Smooth muscle cell (in vitro differentiated cells): ENCODE measurements around the gene PRKN. TPM values are rescaled to one million over a fixed set of nuclear protein-coding genes. Genes with fewer than 3 reads are reported as not detected.
A peak's percentile ranks its signal among the peaks of the same experiment; 100 is the strongest.

Experiments
- DNase-seq: peaks from one replicate; lab custom pipeline; 2025; ENCODE audit not compliant: unreplicated experiment; lab: John Stamatoyannopoulos, UW
- H2AFZ ChIP-seq: fragments of 200-600 bp; sonication (generic); 2 replicates; pipeline ENCODE4 v1.6.0; 2016; ENCODE audit warnings: antibody characterized with exemption, low read depth, mild to moderate bottlenecking
- H3F3A ChIP-seq: fragments of 200-600 bp; sonication (generic); 2 replicates; pipeline ENCODE4 v1.6.0; 2017; ENCODE audit warnings: antibody characterized with exemption, low read depth
- H3K27ac ChIP-seq: fragments of 200-600 bp; sonication (generic); 2 replicates; pipeline ENCODE4 v1.5.1; 2016; ENCODE audit warnings: low read depth, mild to moderate bottlenecking
- H3K27me3 ChIP-seq: fragments of 200-600 bp; sonication (generic); 2 replicates; pipeline ENCODE4 v1.6.1; 2016; ENCODE audit warnings: low read depth, mild to moderate bottlenecking
- H3K36me3 ChIP-seq: fragments of 200-600 bp; sonication (generic); 2 replicates; pipeline ENCODE4 v1.5.1; 2016; ENCODE audit warnings: low read depth
- H3K4me1 ChIP-seq: fragments of 200-600 bp; sonication (generic); 2 replicates; pipeline ENCODE4 v1.5.1; 2016; ENCODE audit warnings: low read depth
- H3K4me2 ChIP-seq: fragments of 200-600 bp; sonication (generic); 2 replicates; pipeline ENCODE4 v1.6.0; 2016; ENCODE audit warnings: mild to moderate bottlenecking
- H3K4me3 ChIP-seq: fragments of 200-600 bp; sonication (generic); 2 replicates; pipeline ENCODE4 v1.5.1; 2016; ENCODE audit warnings: mild to moderate bottlenecking
- H3K79me2 ChIP-seq: fragments of 200-600 bp; sonication (generic); 2 replicates; pipeline ENCODE4 v1.6.0; 2016; ENCODE audit warnings: low read depth, mild to moderate bottlenecking
- H3K9ac ChIP-seq: fragments of 200-600 bp; sonication (generic); 2 replicates; pipeline ENCODE4 v1.6.0; 2016; ENCODE audit warnings: low read depth
- H3K9me3 ChIP-seq: fragments of 200-600 bp; sonication (generic); replicated peaks from 2 replicates; pipeline ENCODE4 v1.5.1; 2016; ENCODE audit warnings: low read depth
- H4K20me1 ChIP-seq: fragments of 200-600 bp; sonication (generic); 2 replicates; pipeline ENCODE4 v1.6.0; 2016; ENCODE audit warnings: low read depth
- WGBS: methylation state at CpG from one replicate; pipeline ENCODE4 v1.1.7; 2016; ENCODE audit warnings: low lambda C conversion rate; 5-methylcytosine and 5-hydroxymethylcytosine counted together
- polyA plus RNA-seq: library from polyadenylated mRNA; unstranded; fragments of >200 nt; fragmentation: Nextera tagmentation; extraction: Ambion mirVana; gene quantifications from 2 replicates; pipeline ENCODE4 v1.2.1, GENCODE V29; 2016
- total RNA-seq: library from RNA; depleted of rRNA; stranded (reverse); fragments of >200 nt; gene quantifications from 2 replicates; pipeline ENCODE4 v1.2.3, GENCODE V29; 2014
- TF ChIP-seq, protein P1 (sequence below): fragments of 200-600 bp; sonication (generic); IDR thresholded peaks from 2 replicates; pipeline ENCODE4 v1.5.1; 2017; ENCODE audit warnings: borderline replicate concordance, mild to moderate bottlenecking, antibody characterized with exemption; ENCODE audit not compliant: insufficient read depth, poor library complexity, severe bottlenecking

Gene PRKN
- total and polyA plus RNA-seq, 2 experiments from 2014 or later = 0.81 to 5.1 TPM

DNA sequence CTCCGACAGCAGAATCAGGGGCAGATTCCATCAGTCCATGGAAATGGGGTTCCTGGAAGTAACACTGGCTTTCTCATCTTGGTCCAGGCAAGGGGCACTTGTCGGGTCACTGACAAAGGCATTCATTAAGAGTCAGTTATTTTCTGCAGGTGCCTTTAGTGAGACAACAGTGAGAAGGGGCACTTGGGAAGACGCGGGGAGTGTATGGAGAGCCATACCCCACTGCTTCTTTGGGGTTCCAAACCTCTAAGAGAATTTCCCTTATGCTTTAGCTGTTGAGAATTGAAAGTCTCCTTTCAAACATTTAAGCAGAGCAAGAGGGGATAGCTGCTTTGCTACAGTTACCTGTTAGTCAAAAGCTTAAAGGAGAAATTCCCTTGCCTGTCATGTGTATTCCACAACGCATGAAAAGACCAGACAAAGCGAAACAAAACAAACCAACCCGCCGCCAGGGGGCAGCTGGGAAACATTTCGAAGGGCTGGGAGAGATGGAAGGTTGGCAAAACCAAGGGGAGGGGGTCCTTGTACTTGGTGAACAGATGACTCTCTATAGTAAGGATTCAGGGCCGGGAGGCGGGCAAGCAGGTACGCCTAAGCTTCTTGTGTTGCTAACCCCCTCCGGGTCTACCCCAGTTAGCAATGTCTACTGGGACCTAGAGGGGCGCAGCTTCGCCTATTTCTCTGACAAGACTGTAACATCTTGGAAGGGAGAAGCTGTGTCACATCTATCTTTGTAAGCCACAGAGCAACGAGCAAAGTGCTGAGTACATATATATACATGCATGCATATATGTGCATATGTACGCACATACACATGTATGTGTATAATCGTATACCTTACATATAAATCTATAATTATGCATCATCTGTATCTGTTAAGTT, 978.8 kb downstream of the PRKN start:
- Histone ChIP-seq H2AFZ (no peak overlapping the region), H3K4me2 (peak overlapping the region; percentile 42), H3K4me1 (no peaks in the 10 kb centered on the region), H3K27me3 (no peaks in the 10 kb centered on the region), H4K20me1 (no peaks in the 10 kb centered on the region), H3K4me3 (no peak overlapping the region), H3K9ac (no peak overlapping the region), H3K79me2 (no peaks in the 10 kb centered on the region), H3K36me3 (no peaks in the 10 kb centered on the region), H3K27ac (no peak overlapping the region), H3K9me3 (no peaks in the 10 kb centered on the region), H3F3A (no peaks in the 10 kb centered on the region)
- WGBS = 51% methylated on average over 18 of the region's 18 CpGs
- TF ChIP-seq, protein P1, sequence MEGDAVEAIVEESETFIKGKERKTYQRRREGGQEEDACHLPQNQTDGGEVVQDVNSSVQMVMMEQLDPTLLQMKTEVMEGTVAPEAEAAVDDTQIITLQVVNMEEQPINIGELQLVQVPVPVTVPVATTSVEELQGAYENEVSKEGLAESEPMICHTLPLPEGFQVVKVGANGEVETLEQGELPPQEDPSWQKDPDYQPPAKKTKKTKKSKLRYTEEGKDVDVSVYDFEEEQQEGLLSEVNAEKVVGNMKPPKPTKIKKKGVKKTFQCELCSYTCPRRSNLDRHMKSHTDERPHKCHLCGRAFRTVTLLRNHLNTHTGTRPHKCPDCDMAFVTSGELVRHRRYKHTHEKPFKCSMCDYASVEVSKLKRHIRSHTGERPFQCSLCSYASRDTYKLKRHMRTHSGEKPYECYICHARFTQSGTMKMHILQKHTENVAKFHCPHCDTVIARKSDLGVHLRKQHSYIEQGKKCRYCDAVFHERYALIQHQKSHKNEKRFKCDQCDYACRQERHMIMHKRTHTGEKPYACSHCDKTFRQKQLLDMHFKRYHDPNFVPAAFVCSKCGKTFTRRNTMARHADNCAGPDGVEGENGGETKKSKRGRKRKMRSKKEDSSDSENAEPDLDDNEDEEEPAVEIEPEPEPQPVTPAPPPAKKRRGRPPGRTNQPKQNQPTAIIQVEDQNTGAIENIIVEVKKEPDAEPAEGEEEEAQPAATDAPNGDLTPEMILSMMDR = peak; percentile 70
- DNase-seq = peak; percentile 3

DNA sequence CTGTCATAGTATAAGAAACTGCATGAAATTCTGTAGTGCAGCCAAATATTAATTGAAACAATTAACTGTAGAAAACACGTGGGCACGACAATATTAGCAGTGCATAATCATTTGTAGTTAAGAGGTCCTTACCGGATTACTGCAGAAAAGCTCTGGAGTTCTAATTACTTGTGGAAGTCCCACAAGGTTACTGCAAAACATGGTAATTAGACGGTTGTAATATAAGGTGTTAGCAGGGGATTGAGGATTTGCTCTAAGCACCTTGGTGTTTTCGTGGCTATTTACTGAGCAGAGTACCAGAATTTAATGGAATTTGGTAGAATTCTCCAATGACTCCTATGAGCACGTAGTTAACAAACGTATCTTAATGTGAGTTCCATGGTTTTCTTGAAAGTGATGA, 980.1 kb downstream of the PRKN start:
- TF ChIP-seq, protein P1 = no peak
- Histone ChIP-seq H3F3A (no peaks in the 10 kb centered on the region), H3K27ac (no peak overlapping the region), H3K4me1 (no peaks in the 10 kb centered on the region), H3K27me3 (no peaks in the 10 kb centered on the region), H4K20me1 (no peaks in the 10 kb centered on the region), H3K36me3 (no peaks in the 10 kb centered on the region), H3K79me2 (no peaks in the 10 kb centered on the region), H2AFZ (no peak overlapping the region), H3K4me2 (no peak overlapping the region), H3K9ac (no peak overlapping the region), H3K9me3 (no peaks in the 10 kb centered on the region), H3K4me3 (no peak overlapping the region)
- 89% methylated on average over 7 of the region's 7 CpGs for WGBS
- DNase-seq = no peak

DNA sequence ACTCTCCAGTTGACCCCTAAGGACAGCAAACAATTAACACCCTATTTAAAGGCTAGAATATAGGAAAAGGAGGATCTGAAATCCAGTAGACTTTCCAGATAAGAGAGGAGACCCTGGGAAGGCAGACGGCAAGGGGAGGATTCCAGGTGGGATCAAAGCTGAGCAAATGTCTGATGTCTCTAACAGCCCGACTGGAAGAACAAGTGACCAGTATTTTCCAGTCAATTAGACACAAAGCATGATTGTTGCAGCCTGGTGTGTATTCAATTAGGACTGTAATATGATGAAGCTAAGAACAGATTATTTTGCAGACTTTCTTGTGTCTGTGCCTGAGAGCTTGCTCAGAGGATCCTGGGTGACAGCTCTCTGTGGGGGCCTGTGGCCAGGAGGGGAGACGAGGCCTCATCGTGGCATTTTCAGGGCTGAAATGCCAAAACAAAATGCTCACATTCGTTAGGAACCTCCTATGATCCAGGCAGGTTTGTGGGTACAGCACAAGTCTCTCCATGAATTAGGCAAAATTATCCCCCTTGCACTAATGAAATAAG, 981.9 kb downstream of the PRKN start:
- H3K36me3 ChIP-seq = no peaks in the 10 kb centered on the region
- no peak overlapping the region for H3K4me3 ChIP-seq
- DNase-seq = no peak
- no peaks in the 10 kb centered on the region for H3K79me2 ChIP-seq
- no peaks in the 10 kb centered on the region for H3K27me3 ChIP-seq
- H3K9ac ChIP-seq = no peak overlapping the region
- H3K4me1 ChIP-seq = no peaks in the 10 kb centered on the region
- H2AFZ ChIP-seq = no peak overlapping the region
- H3K4me2 ChIP-seq = no peak overlapping the region
- H3F3A ChIP-seq = no peaks in the 10 kb centered on the region
- H3K27ac ChIP-seq = no peak overlapping the region
- TF ChIP-seq, protein P1 = no peak
- WGBS = 60% methylated on average over 5 of the region's 5 CpGs
- H3K9me3 ChIP-seq = no peaks in the 10 kb centered on the region
- no peaks in the 10 kb centered on the region for H4K20me1 ChIP-seq
